Stimulated activated CD8-positive, alpha-beta memory T cell treated with anti-CD3 and anti-CD28 coated beads, Interleukin-12 subunit alpha, Interleukin-12 subunit beta, amount 100 ng/mL, for 24 hours (primary cell): Measurements from ENCODE around the gene ADSS1.

Experiments used
- DNase-seq: peaks from one replicate; pipeline ENCODE4 v3.0.0-alpha.2; 2020; ENCODE audit errors: extremely low read depth

The ADSS1 gene

DNA sequence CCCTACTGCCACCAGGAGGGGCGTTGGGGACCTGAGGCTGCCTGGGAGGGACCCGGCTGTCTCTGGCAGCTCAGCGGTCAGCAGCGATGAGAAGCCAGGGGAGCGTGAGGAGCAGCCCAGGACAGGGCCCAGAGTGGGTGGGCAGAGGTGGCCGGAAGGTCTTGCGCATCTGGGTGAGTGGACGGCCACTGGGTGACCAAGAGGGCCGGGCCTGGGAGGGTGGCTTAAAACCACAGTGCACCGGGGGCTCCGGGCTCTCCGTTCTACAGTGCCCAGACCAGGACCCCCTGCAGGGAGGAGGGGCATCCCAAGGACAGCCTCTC lies 24.6 kb upstream of the ADSS1 start:
- DNase-seq = no peak

GRCh38 chr14:104700225-104700651 lies 23.8 kb upstream of the ADSS1 start:
- no peak for DNase-seq

- DNase-seq = no peak
Measured at GRCh38 chr14:104700747-104701217, 23.2 kb upstream of the ADSS1 start.

DNA sequence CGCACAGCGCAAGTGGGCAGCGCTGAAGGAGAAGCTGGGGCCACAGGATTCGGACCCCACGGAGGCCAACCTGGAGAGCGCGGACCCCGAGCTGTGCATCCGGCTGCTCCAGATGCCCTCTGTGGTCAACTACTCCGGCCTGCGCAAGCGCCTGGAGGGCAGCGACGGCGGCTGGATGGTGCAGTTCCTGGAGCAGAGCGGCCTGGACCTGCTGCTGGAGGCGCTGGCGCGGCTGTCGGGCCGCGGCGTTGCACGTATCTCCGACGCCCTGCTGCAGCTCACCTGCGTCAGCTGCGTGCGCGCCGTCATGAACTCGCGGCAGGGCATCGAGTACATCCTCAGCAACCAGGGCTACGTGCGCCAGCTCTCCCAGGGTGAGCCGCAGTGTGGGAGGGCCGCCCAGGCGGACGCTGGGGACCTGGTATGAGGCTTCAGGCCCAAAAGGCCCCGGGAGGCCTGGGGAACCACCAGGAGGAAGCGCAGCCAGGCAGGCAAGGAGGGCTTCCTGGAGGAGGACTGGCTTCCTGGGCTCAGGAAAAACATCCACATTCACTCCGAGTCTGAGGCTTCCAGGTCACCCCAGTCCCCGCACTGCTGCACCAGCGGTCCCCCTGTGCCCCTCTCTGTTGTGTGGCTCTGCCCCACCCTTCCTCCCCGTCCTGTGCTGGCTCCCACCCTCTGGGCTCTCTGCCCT lies 22.5 kb upstream of the ADSS1 start:
- no peak for DNase-seq

DNA sequence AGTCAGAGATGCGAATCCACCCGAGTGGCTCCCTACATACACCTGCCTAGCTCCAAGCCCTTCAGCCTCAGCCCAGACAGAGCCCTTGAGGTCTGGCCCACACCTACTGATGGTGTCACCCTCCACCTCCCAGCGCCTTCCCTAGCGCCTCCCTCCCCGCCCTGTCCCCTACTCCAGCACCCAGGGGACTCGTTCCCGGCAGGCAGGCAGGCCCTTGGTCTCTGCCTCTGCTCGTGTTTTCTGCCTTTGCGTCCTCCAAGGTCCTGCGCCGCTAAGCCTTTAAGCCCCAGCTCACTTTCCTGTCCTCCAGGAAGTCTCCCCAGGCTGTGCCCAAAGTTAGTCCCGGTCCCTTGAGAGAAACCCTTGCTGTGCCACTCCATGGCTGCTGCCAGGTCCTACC lies 21.9 kb upstream of the ADSS1 start:
- DNase-seq = no peak

- DNase-seq = no peak
Measured at GRCh38 chr14:104702673-104703072, 21.4 kb upstream of the ADSS1 start.

DNA sequence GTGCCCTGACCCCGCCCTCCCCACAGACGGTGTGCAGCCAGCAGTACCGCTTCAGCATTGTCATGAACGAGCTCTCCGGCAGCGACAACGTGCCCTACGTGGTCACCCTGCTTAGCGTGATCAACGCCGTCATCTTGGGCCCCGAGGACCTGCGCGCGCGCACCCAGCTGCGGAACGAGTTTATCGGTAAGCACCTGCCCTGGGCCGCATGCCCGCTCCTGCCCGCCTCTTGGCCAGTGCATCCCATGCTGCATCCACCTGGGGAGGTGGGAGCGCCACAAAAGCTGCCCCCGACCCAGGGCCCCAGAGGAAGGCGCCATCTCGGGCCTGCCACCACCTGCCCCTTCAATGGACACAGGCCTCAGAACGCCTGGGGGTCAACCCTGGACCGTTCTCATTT lies 20.8 kb upstream of the ADSS1 start:
- DNase-seq = no peak

GRCh38 chr14:104704252-104704651 lies 19.8 kb upstream of the ADSS1 start:
- no peak for DNase-seq

DNA sequence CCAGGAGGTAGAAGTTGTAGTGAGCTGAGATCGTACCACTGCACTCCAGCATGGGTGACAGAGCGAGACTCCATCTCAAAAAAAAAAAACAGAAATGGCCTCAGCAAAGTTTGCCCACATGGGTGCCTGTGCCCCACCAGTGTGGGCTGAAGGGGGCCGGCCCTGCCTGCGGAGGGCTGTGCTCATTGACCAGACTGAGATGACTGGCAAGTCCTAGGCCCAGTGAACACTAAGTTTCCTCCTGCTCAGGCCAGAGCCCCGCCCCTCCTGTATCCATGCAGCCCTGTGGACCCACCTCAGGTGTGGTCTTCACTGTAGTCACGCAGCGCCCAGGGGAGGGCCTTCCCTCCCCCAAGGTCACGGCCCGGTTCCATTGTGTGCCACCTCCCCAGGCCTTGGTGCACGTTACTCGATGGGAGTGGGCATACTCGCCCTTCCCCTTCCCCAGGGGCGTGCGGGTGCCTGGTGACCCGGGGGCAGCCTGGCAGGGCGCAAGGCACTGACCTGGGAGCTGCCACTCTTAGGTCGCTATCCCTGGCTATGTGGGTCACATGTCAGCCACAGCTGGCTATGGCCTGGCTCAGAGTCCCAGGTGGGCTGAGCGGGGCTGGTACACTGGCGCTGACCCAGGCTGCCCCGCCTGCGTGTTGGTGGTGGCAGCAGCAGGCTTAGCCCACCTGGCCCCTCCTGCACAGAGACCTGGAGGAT lies 18.5 kb upstream of the ADSS1 start:
- no peak for DNase-seq

- no peak for DNase-seq
Measured at GRCh38 chr14:104706733-104707607, 17.1 kb upstream of the ADSS1 start.

GRCh38 chr14:104707608-104708595 lies 16.1 kb upstream of the ADSS1 start:
- no peak for DNase-seq

DNA sequence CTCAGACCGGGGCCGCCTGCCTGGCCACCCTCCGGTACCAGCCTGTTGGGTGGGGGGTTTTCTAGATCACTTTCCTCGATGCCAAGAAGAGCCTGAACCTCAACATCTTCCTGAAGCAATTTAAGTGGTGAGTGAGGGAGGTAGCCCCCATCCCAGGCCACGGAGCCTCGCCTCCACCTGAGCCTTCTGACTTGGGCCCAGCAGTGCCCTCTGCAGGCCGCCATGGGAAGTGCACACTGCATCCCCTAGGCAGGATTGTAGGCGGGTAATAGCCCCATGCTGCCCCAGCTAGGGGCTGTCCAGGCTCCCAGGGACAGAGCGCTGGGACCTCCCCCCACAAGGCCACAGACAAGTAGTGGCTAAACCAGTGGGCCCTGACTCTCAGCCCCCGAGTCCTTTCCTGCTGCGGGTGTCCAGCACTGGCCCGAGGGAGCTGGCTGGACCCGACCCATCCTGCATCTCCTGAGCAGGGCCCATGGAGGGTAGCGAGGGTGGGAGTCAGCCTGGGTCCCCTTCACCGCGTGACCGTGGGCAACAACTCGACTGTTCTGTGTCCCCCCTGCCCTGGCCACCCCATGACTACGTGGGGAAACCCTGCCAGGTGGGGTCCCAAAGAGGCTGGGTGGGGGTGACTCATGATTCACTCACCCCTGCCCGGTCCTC lies 15.3 kb upstream of the ADSS1 start:
- no peak for DNase-seq

DNA sequence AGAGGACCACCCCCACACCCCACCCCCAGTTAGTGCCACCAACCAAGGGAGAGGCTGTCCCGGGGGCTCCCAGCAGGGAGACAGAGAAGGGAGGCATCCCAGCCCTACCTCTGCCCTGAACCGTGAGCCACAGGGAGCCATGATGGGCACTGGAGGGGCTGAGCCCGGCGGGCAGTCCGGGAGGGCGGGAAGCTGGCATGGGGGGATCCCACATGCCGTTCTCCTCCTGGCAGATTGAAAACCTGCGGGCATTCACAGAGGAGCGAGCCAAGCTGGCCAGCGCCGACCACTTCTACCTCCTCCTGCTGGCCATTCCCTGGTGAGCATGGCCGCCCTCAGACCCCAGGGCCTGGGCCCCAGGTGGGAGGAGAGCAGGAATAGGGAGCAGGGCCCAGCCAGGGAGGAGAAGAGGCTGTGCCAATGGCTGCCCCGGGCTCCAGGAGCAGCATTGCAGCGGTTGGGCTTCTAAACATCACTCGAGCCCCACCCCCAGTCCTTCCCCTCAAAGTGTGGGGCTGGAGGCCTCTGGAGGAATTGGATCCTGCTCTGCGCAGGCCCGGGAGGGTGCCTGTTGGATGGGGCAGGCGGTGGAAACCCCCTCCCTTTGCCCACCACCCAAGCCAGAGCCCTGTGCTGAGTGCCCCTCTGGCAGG lies 14.5 kb upstream of the ADSS1 start:
- DNase-seq = no peak

- DNase-seq = no peak
Measured at GRCh38 chr14:104710071-104710735, 13.8 kb upstream of the ADSS1 start.

GRCh38 chr14:104712881-104713734 lies 10.9 kb upstream of the ADSS1 start:
- no peak for DNase-seq

- no peak for DNase-seq
Measured at GRCh38 chr14:104714066-104714465, 10.0 kb upstream of the ADSS1 start.

DNA sequence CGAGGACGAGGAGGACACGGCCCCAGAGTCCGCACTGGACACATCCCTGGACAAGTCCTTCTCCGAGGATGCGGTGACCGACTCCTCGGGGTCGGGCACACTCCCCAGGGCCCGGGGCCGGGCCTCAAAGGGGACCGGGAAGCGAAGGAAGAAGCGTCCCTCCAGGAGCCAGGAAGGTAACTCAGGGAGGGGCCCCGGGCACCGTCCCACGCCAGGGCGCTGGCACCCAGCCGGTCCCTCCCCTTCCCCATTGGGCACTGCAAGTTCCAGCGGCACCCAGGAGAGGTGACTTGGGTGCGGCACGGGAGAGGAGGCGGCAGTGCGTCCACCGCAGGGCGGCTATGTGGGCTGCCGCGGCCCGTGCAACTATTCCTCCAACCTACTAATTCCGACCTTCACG lies 9.3 kb upstream of the ADSS1 start:
- no peak for DNase-seq

GRCh38 chr14:104715416-104715815 lies 8.6 kb upstream of the ADSS1 start:
- DNase-seq = no peak

DNA sequence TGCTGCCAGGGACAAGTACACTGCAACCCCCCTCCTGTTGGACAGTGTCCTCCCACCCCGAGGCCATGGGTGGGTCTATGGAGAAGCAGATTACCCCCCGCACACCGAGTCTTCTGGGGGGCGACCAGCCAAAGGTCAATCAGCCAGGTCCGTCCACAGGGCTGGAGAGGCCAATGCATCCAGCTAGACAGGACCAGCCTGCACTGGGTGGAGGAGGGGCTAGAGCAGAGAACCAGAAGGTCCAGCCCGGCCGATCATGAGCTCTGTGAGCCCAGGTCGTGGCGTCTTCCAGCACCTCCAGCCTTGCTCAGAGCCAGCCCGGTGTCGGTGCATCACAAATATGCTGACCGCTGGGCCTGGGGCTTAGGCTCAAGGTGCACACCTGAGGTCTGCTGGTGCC lies 8.2 kb upstream of the ADSS1 start:
- no peak for DNase-seq
